Neural progenitor cell (in vitro differentiated cells): ENCODE results near the gene ABCC1. TPM values are rescaled to one million over a fixed set of nuclear protein-coding genes. Genes with fewer than 3 reads are reported as not detected.

Experiments used
- DNase-seq: peaks from one replicate; pipeline ENCODE4 v3.0.0-alpha.2; 2016; ENCODE audit warnings: low spot score
- H2AFZ ChIP-seq: fragments of 200-600 bp; sonication (generic); replicated peaks from 2 replicates; pipeline ENCODE4 v1.6.1; 2016; ENCODE audit warnings: antibody characterized with exemption
- H3F3A ChIP-seq: fragments of 200-600 bp; sonication (generic); 2 replicates; pipeline ENCODE4 v1.6.1; 2016; ENCODE audit warnings: antibody characterized with exemption, low read depth
- H3K27ac ChIP-seq: fragments of 200-600 bp; sonication (generic); 2 replicates; pipeline ENCODE4 v1.5.1; 2016; ENCODE audit warnings: mild to moderate bottlenecking
- H3K27me3 ChIP-seq: fragments of 200-600 bp; sonication (generic); 2 replicates; pipeline ENCODE4 v1.6.1; 2016; ENCODE audit warnings: mild to moderate bottlenecking, moderate library complexity
- H3K36me3 ChIP-seq: fragments of 200-600 bp; sonication (generic); 2 replicates; pipeline ENCODE4 v1.5.1; 2016
- H3K4me1 ChIP-seq: fragments of 200-600 bp; sonication (generic); 2 replicates; pipeline ENCODE4 v1.6.1; 2016; ENCODE audit warnings: mixed run types
- H3K4me2 ChIP-seq: fragments of 200-600 bp; sonication (generic); 2 replicates; pipeline ENCODE4 v1.6.1; 2016
- H3K4me3 ChIP-seq: fragments of 200-600 bp; sonication (generic); 2 replicates; pipeline ENCODE4 v1.5.1; 2016
- H3K79me2 ChIP-seq: fragments of 200-600 bp; sonication (generic); 2 replicates; pipeline ENCODE4 v1.6.1; 2016; ENCODE audit warnings: low read depth
- H3K9ac ChIP-seq: fragments of 200-600 bp; sonication (generic); 2 replicates; pipeline ENCODE4 v1.6.1; 2016
- H3K9me3 ChIP-seq: fragments of 200-600 bp; sonication (generic); 2 replicates; pipeline ENCODE4 v1.5.1; 2016; ENCODE audit warnings: low read depth
- H4K20me1 ChIP-seq: fragments of 200-600 bp; sonication (generic); 2 replicates; pipeline ENCODE4 v1.6.1; 2016; ENCODE audit warnings: low read depth
- H3K27ac Mint-ChIP-seq: 3 replicates; pipeline ENCODE4 v1.8.0; 2021; ENCODE audit warnings: mixed read lengths
- H3K27me3 Mint-ChIP-seq: 2 replicates; pipeline ENCODE4 v1.8.0; 2022; ENCODE audit warnings: low read depth, mild to moderate bottlenecking, inconsistent platforms, moderate library complexity, mixed read lengths; ENCODE audit not compliant: insufficient read depth
- H3K36me3 Mint-ChIP-seq: 3 replicates; pipeline ENCODE4 v1.8.0; 2021; ENCODE audit warnings: mixed read lengths
- H3K4me1 Mint-ChIP-seq: 3 replicates; pipeline ENCODE4 v1.8.0; 2021; ENCODE audit warnings: mixed read lengths
- H3K4me3 Mint-ChIP-seq: 3 replicates; pipeline ENCODE4 v1.8.0; 2021; ENCODE audit warnings: mild to moderate bottlenecking, moderate library complexity, mixed read lengths
- H3K9me3 Mint-ChIP-seq: 3 replicates; pipeline ENCODE4 v1.8.0; 2020; ENCODE audit warnings: mixed read lengths
- CTCF ChIP-seq: fragments of 200-600 bp; sonication (generic); IDR thresholded peaks from 2 replicates; pipeline ENCODE4 v1.5.1; 2017; ENCODE audit warnings: antibody characterized with exemption, mild to moderate bottlenecking
- EZH2 ChIP-seq: fragments of 200-600 bp; sonication (generic); IDR thresholded peaks from 2 replicates; pipeline ENCODE4 v1.6.1; 2017; ENCODE audit warnings: antibody characterized with exemption, mild to moderate bottlenecking, moderate library complexity
- EZH2phosphoT487 ChIP-seq: fragments of 200-600 bp; sonication (generic); IDR thresholded peaks from 2 replicates; pipeline ENCODE4 v1.6.1; 2017; ENCODE audit warnings: antibody characterized with exemption
- total RNA-seq: library from RNA; depleted of rRNA; stranded (reverse); fragments of >200 nt; gene quantifications from 2 replicates; pipeline ENCODE4 v1.2.3, GENCODE V29; 2015; ENCODE audit warnings: low replicate concordance

The ABCC1 gene
- total RNA-seq, 1 donor from 2014 or later, result 17.5 TPM

DNA sequence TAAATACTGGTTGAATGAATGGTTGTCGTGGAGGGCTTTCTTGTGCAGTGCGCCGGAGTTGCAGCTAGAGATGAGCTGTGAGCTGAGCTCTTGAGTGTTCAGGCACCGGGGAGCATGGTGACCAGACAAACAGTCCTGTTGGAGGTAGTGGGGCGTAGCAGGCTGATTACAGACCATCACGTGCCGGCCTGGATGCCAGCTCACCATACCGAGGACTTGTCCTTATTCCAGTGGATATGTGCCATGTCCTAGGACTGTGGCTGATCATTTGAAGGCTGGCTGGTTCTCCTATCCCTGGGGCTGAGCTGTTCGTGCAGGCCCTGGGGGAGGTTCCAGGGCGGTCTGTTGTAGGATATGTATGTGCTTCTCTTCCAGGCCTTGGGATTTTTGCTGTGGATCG is 60.0 kb downstream of the ABCC1 start:
- Mint-ChIP-seq H3K27ac (no peak overlapping the region), H3K36me3 (peaks cover 8% of the 10 kb centered on the region), H3K9me3 (no peaks in the 10 kb centered on the region), H3K27me3 (no peaks in the 10 kb centered on the region), H3K4me3 (peak overlapping the region; percentile 58), H3K4me1 (peaks cover 3% of the 10 kb centered on the region)
- Histone ChIP-seq H2AFZ (no peak overlapping the region), H3K79me2 (peaks cover 22% of the 10 kb centered on the region), H3K9ac (no peak overlapping the region), H3K27ac (no peak overlapping the region), H3K9me3 (no peaks in the 10 kb centered on the region), H3K4me1 (no peaks in the 10 kb centered on the region), H3F3A (no peaks in the 10 kb centered on the region), H3K36me3 (no peaks in the 10 kb centered on the region), H3K4me3 (no peak overlapping the region), H3K4me2 (no peak overlapping the region), H3K27me3 (no peaks in the 10 kb centered on the region), H4K20me1 (no peaks in the 10 kb centered on the region)
- TF ChIP-seq CTCF, result no peak
- no peak for TF ChIP-seq EZH2phosphoT487
- TF ChIP-seq EZH2, result no peak
- no peak for DNase-seq

- H3K79me2 ChIP-seq, result peaks cover 14% of the 10 kb centered on the region
- Mint-ChIP-seq H3K27me3 (no peaks in the 10 kb centered on the region), H3K9me3 (no peaks in the 10 kb centered on the region), H3K27ac (no peak overlapping the region), H3K4me1 (no peaks in the 10 kb centered on the region), H3K36me3 (peaks cover 8% of the 10 kb centered on the region), H3K4me3 (no peak overlapping the region)
- H3K27ac ChIP-seq, result no peak overlapping the region
- H3K9me3 ChIP-seq, result no peaks in the 10 kb centered on the region
- no peak overlapping the region for H3K4me2 ChIP-seq
- H3K4me3 ChIP-seq, result no peak overlapping the region
- no peaks in the 10 kb centered on the region for H3F3A ChIP-seq
- H3K4me1 ChIP-seq, result no peaks in the 10 kb centered on the region
- H2AFZ ChIP-seq, result no peak overlapping the region
- TF ChIP-seq EZH2phosphoT487 (no peak), CTCF (no peak), EZH2 (no peak)
- no peaks in the 10 kb centered on the region for H3K27me3 ChIP-seq
- no peaks in the 10 kb centered on the region for H4K20me1 ChIP-seq
- no peaks in the 10 kb centered on the region for H3K36me3 ChIP-seq
- no peak overlapping the region for H3K9ac ChIP-seq
- DNase-seq, result no peak
These were observed 60.8 kb downstream of the ABCC1 start for GRCh38 chr16:16010194-16010593.

DNA sequence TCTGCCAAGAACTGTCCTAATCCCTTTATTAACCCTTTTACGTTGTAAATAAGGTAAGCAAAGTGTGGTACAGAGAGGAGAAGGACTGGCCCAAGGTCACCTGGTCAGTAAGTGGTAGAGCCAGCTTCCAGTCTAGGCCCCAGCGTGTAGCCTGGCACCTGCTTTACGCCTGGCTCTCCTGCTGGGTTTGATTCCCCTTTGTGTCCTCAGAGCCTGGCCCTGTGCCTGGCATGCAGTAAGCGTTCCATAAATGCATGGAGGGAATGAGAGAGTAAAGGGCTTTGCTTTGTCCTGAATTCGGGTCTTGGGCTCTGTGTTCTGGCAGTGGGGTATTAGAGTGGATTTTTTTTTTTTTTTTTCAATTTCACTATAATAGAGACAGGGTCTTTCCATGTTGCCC is 62.7 kb downstream of the ABCC1 start:
- no peak for TF ChIP-seq CTCF
- no peak for TF ChIP-seq EZH2
- no peak for TF ChIP-seq EZH2phosphoT487
- Histone ChIP-seq H2AFZ (no peak overlapping the region), H3F3A (no peaks in the 10 kb centered on the region), H3K4me3 (no peak overlapping the region), H3K4me1 (no peaks in the 10 kb centered on the region), H3K9ac (no peak overlapping the region), H3K27me3 (no peaks in the 10 kb centered on the region), H3K27ac (no peak overlapping the region), H3K79me2 (no peaks in the 10 kb centered on the region), H3K36me3 (no peaks in the 10 kb centered on the region), H3K4me2 (no peak overlapping the region), H3K9me3 (no peaks in the 10 kb centered on the region), H4K20me1 (no peaks in the 10 kb centered on the region)
- no peak overlapping the region for H3K4me3 Mint-ChIP-seq
- no peaks in the 10 kb centered on the region for H3K27me3 Mint-ChIP-seq
- no peaks in the 10 kb centered on the region for H3K4me1 Mint-ChIP-seq
- H3K36me3 Mint-ChIP-seq, result peaks cover 8% of the 10 kb centered on the region
- no peak for DNase-seq
- no peaks in the 10 kb centered on the region for H3K9me3 Mint-ChIP-seq
- H3K27ac Mint-ChIP-seq, result no peak overlapping the region

DNA sequence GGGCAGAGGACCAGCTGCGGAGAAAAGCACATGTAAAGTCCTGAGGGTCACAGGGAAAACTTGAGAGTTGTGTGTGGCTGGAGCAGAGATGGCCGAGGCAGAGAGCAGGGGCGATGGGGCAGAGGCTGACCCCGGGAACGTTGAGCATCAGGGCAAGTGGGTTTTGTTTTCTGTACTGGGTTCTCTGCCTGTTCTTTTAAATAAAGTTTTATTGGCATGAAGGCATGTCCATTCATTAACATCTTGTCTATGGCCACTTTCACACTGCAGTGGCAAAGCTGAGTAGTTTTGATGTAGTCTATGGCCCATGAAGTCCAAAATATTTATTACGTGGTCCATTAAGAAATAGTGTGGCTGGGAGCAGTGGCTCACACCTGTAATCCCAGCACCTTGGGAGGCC is 64.4 kb downstream of the ABCC1 start:
- H3K79me2 ChIP-seq, result no peaks in the 10 kb centered on the region
- no peaks in the 10 kb centered on the region for H3K9me3 Mint-ChIP-seq
- H3K4me1 Mint-ChIP-seq, result no peaks in the 10 kb centered on the region
- no peaks in the 10 kb centered on the region for H3K27me3 ChIP-seq
- H2AFZ ChIP-seq, result no peak overlapping the region
- H3K4me2 ChIP-seq, result no peak overlapping the region
- no peaks in the 10 kb centered on the region for H3K27me3 Mint-ChIP-seq
- H4K20me1 ChIP-seq, result no peaks in the 10 kb centered on the region
- H3K9ac ChIP-seq, result no peak overlapping the region
- H3K9me3 ChIP-seq, result no peaks in the 10 kb centered on the region
- H3K36me3 Mint-ChIP-seq, result peaks cover 12% of the 10 kb centered on the region
- H3F3A ChIP-seq, result no peaks in the 10 kb centered on the region
- H3K36me3 ChIP-seq, result no peaks in the 10 kb centered on the region
- H3K4me3 ChIP-seq, result no peak overlapping the region
- no peak overlapping the region for H3K27ac Mint-ChIP-seq
- H3K4me1 ChIP-seq, result no peaks in the 10 kb centered on the region
- H3K27ac ChIP-seq, result no peak overlapping the region
- no peak for DNase-seq
- TF ChIP-seq CTCF (no peak), EZH2 (no peak), EZH2phosphoT487 (no peak)
- H3K4me3 Mint-ChIP-seq, result no peak overlapping the region
